Measurements from ENCODE around the gene URM1.
A peak's percentile ranks its signal among the peaks of the same experiment; 100 is the strongest.
"Not testable (repeated sequence)": the region's sequence is repeated elsewhere in the genome, so short reads cannot be mapped to it uniquely, and the experiment has no call there.

The URM1 gene

DNA sequence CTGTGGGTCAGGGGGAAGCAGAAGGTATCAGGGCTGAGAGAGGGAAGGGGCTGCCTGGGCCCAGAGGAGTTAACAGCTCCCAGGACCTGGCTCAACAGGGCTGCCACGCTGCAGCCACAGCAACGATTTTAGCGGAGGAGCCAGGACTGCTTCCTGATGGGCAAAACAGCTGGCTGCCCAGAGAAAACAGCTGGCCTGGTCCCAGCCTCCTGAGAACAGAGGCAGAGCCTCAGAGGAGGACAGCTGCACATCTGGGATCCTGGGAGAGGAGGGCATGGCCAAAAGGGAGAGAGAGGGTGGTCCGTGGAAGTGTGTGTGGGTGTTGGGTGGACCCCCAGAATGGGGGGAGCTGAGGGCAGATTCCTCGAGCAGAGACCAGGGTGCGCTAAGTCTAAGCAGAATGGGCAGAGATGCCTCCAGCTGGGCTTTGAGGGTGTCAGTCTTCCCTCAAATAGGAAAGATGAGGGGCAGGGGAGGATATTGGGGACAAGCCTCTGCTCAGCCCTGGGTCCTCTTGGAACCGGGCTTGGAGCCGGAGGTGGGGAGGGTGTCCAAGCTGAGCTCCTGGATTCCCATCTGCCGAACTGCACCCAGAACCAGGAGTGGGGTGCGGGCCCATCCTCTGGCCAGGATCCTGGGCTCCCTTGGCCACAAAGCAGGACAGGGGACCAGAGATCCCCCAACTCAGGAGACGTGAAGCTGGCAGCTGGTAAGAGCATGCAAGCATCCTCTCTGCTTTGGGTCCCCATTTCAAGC, 40.4 kb downstream of the URM1 start:
- no peak for DNase-seq

DNA sequence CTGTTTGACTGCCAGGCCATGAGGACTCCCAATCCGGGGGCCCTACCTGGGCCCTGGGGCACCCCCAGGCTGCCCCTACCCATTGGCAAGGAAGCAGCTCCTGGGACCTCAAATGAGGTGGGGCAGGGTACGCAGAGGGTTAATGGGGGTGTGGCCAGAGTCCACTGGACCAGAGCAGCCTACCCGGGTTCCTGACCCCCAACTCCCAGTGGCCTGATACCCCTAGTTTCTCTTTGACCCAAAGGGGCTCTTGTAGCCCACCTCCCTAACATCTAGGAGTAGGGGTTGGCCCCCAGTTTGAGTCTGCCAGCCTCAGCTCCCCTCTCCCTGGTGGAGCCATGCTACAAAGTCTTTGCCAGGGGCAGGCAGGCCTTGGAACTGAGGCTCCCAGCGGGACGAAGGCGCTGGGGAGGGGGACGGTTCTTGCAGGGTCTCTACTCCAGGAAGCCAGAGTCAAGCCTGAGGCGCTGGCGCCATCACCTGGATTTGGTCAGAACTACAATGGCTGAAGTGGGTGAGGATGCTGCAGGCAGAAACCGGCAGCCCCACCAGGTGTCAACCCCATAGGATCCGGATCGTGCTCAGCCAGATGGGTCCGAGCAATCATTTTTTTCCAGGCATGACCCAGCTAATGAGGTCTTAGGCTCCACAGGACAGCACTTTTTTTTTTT, 41.1 kb downstream of the URM1 start:
- peak; percentile 94 for DNase-seq

DNA sequence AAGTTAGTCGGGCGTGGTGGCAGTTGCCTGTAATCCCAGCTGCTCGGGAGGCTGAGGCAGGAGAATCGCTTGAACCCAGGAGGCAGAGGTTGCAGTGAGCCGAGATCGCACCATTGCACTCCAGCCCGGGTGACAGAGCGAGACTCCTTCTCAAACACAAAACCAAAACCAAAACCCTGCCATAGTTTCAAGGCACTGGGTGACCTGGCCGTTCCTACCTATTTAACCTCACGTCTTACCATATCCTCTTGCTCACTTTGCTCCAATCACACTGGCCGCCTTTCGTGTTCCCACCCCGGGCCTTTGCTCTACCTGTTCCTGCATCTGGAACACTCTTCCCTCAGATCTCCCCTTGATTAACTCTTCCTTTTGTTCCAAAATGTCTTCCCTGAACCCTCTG, 42.6 kb downstream of the URM1 start:
- not testable (repeated sequence) for DNase-seq

DNA sequence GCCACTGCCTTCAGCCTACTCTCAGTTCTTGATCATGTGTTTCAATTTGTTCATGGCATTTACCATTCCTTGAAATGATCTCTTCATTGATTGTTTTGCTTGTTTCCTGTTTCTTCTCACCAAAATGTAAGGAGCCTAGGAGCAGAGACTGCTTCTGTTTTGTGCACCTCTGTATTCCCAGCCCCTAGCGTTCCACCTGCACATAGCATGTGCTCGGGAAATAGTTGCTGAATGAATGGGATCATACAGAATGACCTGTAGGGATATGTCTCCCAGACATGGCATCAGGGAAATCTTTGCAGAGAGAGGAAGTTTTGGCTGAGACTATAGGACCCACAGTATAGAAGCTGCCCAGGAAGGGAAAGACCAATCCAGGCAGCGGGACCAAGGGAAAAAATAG, 43.3 kb downstream of the URM1 start:
- DNase-seq = peak; percentile 71

DNA sequence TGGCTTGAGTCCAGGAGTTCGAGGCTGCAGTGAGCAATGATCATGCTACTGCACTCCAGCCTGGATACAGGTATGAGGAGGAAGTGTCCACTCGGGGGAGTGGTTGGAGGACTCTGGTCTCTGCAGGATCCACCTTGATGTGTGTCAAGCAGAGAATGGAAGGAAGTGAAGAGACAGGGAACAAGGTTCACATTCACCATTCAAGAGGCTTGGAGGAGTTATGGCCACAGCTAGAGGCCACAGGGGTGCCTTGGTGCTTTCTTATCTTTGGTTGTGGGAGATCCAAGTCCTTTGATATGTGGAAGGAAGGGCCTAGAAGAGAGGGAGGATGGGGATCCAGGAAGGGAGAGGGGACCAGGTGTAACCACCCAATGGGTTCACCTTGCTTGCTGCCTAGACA, 44.1 kb downstream of the URM1 start:
- no peak for DNase-seq

DNA sequence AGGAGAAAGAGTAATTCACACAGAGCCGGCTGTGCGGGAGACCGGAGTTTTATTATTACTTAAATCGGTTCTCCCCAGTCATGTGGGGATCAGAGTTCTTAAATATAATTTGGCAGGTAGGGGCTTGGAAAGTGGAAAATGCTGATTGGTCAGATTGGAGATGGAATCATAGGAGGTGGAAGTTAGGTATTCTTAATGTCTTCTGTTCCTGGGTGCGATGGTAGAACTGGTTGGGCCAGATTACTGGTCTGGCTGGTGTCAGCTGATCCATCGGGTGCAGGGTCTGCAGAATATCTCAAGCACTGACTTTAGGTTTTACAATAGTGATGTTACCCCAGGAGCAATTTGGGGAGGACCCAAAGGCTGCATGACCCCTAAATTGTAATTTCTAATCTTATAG, 44.8 kb downstream of the URM1 start:
- peak; percentile 89 for DNase-seq

DNA sequence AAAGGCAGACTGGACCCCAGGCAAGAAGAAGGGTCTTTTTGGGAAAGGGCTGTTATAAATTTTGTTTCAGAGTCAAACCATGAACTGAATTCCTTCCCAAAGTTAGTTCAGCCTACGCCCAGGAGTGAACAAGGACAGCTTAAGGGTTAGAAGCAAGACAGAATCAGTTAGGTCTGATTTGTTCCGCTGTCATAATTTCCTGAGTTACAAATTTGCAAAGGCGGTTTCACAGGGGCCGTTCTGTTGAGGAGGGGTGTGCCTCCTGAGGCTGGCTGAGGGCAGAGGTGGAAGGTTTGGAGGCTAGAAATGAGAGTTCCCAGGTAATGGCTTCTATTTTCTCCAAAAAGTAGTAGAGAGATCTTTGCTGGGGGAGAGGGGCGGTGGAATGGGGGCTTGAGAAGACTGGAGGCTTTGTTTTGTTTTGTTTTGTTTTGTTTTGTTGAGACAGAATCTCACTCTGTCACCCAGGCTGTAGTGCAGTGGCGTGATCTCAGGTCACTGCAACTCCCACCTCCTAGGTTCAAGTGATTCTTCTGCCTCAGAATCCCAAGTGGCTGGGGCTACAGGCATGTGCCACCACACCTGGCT, 45.4 kb downstream of the URM1 start:
- no peak for DNase-seq

DNA sequence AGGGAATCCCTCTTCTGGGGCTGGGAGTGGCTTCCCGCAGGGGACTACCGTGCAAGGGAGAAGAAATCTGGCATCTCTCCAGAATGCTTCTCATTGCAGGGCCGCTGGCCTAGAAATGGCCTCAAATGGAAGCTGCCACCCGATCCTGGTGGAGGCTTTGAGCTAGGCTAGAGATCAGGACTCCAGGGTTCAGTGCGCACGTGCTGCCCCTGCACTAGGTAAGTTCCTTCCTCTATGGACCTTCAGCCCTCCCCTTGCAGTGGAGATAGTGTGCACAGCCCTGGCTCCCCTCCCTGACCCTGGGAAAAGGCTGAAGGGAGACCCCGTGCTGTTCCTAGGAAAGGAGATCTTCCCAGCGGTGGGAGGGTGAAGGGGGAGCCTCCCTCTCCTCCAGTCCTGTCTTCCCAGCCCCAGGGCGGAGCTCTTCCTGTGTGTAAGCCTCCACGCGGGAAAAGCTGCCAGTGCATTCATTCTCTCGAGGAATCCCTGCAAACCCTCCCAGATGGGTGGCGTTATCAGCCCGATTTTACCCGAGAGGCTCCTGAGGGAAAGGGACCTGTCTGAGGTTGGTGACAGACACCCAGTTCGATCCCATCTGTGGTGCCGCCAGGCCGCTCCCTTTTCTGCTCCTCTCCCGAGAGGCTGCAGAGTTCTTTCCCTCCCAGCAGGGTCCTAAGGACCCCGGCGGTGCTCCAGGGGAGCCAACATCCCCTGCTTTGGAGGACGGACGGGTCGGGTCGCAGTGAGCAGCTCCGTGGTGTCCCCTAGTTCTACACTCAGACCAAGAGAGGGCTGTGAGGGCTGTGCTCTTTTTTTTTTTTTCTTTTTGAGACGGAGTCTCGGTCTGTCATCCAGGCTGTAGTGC, 48.1 kb downstream of the URM1 start:
- DNase-seq = peak; percentile 67

DNA sequence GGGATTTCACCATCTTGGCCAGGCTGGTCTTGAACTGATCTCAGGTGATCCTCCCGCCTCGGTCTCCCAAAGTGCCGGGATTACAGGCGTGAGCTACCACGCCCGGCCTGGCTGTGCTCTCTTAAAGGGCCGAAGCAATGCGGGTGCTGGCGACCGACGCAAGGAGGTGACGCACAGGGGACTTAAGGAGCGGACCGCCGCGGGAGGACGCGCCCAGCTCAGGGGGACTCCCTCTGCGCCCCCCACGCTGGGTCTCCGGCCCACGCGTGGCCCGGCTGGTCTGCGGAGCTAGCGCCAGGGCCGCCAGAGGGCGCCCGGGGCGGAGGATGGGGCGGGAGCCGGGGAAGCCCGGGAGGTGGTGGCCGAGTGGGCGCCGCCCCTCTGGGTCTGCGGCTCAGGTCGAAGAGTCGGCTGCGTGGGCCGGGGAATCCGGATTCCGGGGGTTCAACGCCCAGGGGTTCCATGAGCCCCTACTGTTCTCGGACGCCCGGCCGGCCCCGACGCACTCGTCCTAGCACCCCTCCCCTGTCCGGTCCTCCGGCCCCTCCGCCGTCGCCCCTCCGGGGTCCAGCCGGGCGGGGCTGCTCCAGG, 49.0 kb downstream of the URM1 start:
- DNase-seq = peak; percentile 86

DNA sequence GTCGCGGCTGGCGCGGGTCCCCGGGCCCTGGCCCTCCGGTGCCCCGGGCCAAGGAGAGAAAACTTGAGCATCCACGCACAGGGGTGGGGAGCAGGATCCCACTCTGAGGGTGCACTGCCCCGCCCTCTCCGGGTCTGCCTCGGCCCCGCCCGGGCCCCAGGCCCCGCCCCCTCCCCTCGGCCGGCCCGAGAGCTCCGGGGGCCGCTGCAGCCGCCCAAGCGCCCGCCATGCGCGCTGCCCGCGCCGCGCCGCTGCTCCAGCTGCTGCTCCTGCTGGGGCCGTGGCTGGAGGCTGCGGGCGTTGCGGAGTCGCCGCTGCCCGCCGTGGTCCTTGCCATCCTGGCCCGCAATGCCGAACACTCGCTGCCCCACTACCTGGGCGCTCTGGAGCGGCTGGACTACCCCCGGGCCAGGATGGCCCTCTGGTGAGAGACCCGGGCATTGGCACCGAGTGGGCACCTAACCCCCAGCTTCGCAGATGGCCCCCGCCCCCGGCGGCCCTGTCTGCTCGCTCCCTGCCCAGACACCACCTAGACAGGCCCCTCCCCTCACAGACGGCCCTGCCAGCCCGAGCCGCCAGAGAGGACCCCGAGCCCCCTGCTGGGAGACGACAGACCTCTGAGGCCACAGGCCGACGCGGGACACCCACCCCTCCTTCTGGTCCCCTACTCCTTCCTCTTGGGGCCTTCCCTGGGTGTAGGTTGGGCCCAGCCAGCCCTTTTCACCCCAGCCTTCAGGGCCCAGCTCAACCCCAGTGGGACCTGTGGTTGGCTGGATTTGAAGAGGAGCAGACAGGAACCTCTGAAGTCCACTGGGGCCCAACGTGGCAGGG, 49.7 kb downstream of the URM1 start, which contains the start of gene CERCAM:
Gene CERCAM, plus strand, starts transcription at position 207 of the 831 bp plus-strand sequence. Its CDS starts 21 bp downstream, at position 228.
- peak; percentile 82 for DNase-seq

DNA sequence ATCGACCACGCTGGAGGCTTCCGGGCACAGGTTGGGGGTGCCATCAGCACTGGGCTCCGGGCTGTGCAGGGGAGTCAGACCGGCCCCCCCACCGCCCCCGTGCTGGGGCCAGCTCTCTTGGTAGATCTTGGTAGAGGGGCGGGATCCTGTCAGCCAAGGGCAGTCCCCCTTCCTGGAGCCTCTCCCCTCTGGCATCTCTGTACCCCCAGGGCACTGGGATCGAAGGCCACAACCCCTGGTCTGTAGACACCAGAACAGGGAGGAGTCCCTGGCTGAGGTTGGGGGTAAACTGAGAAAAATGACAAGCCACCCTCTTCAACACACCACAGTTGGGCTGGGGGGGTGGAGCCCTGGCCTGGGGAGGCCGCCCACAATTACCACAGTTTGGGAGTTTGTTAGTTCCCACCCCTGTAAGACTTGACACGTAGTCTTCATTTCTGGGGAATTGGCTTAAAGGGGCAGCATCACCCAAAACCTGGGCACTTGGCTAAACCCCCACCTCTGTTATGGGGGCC, 50.4 kb downstream of the URM1 start:
- DNase-seq = no peak

DNA sequence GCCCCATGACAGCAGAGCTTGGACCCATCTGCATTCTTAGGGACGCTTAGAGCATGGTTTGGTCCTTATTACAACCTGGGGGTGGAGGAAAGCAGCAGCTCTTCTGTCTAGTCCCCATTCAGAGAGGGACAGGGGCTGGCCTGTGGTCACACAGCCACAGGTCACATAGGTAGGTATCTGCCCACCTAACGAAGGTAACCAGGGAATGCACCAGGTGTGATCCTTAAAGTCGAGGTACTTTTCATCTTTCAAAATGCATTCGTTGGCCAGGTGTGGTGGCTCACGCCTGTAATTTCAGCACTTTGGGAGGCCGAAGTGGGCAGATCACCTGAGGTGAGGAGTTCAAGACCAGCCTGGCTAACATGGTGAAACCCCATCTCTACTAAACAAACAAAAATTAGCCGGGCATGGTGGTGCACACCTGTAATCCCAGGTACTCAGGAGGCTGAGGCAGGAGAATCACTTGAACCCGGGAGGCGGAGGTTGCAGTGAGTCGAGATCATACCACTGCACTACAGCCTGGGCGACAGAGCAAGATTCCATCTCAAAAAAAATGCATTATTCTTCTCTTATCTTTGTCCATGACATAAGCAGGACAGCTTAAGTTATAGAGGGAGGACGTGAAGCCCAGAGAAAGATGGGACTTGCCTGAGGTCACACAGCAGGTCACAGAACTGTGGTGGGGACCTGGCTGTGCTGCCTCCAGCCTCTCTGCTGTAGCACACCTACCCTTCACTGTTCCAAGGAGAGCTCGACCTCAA, 51.0 kb downstream of the URM1 start:
- not testable (repeated sequence) for DNase-seq

DNA sequence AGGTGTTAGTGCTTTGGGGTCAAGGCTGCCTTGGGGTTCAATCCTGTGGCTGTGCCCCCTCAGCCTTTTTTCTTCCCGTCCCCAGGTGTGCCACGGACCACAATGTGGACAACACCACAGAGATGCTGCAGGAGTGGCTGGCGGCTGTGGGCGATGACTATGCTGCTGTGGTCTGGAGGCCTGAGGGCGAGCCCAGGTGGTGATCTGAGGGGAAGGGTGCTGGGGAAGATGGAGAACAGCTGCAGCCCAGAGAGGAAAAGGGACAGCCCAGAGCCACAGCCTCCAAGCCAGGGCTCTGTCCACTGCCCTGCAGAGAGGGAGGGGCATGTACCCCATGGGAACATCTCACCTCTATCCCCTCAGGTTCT, 51.6 kb downstream of the URM1 start:
- DNase-seq = no peak

DNA sequence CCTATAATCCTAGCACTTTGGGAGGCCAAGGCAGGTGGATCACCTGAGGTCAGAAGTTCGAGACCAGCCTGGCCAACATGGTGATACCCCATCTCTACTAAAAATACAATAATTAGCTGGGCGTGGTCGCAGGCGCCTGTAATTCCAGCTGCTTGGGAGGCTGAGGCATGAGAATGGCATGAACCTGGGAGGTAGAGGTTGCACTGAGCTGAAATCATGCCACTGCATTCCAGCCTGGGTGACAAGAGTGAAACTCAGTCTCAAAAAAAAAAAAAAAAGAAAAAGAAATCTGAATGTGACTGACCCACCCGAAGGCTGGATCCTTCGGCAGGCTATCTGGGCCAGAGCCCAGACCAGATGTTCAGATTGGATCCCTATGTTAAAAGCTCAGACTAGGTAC, 52.2 kb downstream of the URM1 start:
- not testable (repeated sequence) for DNase-seq

DNA sequence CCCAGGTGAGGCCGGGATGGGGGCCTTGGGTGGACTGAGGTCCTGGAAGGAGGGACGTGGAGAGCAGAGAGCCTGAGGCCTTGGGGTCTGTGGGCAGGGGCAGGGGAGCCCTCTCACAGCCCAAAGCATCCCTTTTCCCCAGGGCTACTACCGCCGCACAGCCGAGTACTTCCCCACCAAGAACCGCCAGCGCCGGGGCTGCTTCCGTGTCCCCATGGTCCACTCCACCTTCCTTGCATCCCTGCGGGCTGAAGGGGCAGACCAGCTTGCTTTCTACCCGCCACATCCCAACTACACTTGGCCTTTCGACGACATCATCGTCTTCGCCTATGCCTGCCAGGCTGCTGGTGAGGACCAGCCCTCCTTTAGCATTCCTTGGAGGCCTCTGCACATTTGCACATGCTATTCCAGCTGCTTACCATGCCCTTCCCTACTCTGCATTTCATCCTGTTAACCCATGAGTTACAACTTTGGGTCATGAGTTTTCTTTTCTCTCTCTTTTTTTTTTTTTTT, 53.1 kb downstream of the URM1 start:
- DNase-seq = no peak

DNA sequence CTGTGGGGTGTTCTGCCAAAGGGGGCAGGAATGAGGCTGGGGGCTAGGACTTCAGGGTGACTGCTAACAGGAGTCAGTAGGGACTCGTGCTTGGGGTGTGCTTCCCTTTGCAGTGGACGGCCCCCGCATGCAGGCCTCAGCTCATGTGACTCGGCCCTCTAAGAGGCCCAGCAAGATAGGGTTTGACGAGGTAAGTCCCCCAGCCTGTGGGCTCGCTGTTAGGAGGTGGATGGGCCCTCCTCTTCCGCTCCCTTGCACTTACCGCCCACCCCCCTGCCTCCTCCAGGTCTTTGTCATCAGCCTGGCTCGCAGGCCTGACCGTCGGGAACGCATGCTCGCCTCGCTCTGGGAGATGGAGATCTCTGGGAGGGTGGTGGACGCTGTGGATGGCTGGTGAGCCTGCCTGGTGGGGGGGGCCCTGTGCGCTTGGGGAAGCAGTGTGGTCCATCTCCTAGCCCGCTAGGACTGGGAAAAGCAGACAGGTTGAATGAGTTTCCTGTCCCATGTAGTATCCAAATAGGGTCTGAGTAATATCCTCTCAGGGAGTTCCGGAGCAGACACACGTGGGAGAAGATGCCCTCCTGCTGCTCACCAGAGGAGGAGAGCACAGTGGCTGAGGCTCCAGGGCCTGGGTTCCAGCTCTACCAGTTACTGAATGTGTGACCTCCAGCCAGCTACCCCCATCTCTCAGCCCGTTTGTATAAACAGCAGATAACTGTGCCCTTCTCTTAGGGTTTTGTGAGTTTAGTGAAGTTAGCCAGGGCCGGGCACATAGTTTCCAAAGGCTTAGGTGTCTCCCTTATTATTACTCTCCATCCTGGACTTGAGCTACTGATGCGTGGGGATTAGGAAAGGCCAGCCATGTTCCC, 57.7 kb downstream of the URM1 start:
- DNase-seq = no peak

DNA sequence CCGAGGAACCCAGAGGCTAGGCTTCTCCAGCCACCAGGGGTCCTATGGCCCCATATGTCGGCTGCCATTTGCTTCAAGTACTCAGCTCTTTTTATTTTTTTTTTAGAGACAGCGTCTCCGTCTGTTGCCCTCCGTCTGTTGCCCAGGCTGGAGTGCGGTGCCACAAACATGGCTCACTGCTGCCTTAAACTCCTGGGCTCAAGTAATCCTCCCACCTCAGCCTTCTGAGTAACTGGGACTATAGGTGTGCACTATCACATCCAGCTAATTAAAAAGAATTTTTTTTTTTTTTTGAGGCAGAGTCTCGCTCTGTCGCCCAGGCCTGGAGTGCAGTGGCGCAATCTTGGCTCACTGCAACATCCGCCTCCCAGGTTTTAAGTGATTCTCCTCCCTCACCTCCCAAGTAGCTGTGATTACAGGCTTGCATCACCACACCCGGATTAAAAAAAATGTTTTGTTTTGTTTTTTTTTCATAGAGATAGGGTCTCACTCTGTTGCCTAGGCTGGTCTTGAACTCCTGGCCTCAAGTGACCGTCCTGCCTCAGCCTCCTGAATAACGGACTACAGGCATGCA, 58.4 kb downstream of the URM1 start:
- no peak for DNase-seq

DNA sequence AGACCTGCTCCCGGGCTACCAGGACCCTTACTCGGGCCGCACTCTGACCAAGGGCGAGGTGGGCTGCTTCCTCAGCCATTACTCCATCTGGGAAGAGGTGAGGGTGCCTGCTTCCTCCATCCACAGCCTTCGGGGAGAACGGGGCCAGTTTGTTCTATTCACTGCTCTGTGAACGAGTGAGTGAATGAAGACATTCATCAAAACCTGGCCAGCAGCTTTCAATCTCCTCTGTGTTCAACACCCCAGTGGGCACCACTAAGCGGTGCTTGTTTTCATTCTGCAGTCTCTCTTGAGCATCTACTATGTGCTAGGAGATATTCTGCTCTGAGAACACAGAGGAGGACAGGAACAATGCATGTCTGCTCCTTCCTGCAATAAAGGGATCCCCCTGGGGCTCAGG, 60.0 kb downstream of the URM1 start:
- no peak for DNase-seq

DNA sequence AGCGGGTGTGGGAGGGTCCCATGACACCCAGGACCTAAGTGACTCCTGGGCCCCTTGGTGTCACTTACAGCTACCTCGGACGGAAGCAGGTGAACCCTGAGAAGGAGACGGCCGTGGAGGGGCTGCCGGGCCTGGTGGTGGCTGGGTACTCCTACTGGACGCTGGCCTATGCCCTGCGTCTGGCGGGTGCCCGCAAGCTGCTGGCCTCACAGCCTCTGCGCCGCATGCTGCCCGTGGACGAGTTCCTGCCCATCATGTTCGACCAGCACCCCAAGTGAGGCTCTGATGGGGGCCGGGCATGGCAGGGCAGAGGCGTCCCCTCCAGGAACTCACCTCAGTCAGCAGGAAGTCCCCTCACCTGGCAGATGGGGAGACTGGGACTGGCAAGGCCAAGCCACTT, 63.2 kb downstream of the URM1 start:
- DNase-seq = no peak

Data from islet precursor cell (in vitro differentiated cells).